ENCODE results near the gene HRH4.

The HRH4 gene

DNA sequence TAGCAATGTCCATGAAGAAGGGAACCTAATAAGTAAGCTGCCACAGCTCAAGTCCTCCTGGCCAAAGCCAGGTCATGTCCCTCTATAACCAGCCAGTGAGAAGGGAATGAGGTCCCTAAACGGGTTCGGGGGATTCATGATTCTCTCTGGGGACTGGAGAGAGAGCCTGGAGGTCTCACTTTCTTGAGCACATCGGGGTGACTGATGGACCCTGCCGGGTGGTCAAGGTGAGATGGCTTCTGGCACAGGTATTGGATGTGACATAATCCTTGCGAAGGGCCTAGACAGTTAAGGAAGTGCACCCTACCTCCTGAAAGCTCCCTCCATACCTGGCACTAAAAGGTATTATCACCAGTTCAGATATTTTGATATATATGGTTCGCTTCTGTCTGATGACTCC, 45.7 kb downstream of the HRH4 start:
- no peak for DNase-seq (ENCODE audit: low spot score)

DNA sequence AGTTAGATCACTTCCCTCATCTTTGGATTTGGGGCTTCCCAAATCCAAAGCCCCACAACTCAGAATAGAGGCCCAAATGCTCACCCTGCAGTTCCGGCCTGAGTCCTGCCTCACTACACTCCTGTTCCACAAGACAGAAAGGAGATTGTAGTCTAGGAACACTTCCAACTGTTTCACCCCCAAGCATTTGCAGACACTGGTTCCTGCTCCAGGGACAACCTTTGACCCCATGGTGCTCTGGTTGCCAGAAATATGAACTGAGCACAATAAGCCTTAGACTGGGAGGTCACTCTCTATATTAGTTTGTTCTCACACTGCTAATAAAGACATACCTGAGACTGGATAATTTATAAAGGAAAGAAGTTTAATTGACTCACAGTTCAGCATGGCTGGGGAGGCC, 49.0 kb downstream of the HRH4 start:
- no peak for DNase-seq (ENCODE audit: low spot score)

GRCh38 chr18:24514439-24514838, 54.0 kb downstream of the HRH4 start:
- peak; percentile 4 for DNase-seq (ENCODE audit: low spot score)

GRCh38 chr18:24515721-24516120, 55.3 kb downstream of the HRH4 start:
- no peak for DNase-seq (ENCODE audit: low spot score)

GRCh38 chr18:24516261-24516660, 55.8 kb downstream of the HRH4 start:
- DNase-seq (ENCODE audit: low spot score): no peak

DNA sequence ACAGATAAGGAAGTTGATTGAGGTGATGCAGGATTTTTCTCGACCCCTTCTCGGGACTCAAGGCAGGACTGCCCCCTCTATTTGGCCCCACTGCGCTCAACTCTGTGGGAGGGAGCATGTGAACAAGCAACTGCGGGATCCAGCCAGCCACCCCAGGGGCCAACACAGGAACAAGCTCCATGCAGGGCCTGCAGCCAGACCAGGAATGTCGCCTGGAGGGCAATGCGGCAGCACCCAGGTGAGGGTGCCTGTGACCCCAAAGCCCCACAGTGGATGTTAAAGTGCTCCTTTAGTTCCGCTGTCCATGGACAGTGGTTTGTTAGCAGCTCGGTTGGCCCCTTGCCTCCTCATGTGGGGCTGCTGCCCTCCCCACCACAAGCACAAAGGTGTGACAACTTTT, 57.1 kb downstream of the HRH4 start:
- no peak for DNase-seq (ENCODE audit: low spot score)

DNA sequence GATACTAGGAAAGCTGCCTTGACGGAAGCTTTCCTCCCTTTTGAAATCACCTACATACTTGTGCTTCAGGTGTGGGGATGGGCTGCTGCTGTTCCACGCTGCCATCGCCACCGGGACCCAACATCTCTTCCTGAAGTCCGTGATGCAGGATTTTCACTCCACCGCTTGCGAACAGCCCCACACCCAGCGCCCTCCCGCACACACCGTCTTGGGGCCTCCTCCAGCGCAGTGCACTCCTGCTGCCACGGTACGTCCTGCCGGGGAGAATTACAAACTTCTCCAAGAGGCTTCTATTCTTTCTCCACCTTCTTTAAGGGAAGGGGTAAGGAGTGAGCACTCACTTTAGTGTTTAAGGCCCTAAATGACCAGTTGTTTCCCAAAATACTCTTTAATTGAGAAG, 58.2 kb downstream of the HRH4 start:
- no peak for DNase-seq (ENCODE audit: low spot score)
